Osteocyte (in vitro differentiated cells): ENCODE results near the gene SLC39A3. TPM values are rescaled to one million over a fixed set of nuclear protein-coding genes. Genes with fewer than 3 reads are reported as not detected.

Experiments used
- DNase-seq: peaks from one replicate; pipeline ENCODE4 v3.0.0; 2021; ENCODE audit warnings: mixed read lengths; ENCODE audit not compliant: unreplicated experiment; ENCODE audit errors: extremely low spot score
- H3K27ac Mint-ChIP-seq: one replicate; pipeline ENCODE4 v1.8.0; 2021; ENCODE audit warnings: mild to moderate bottlenecking, mixed read lengths; ENCODE audit not compliant: unreplicated experiment
- H3K27me3 Mint-ChIP-seq: one replicate; pipeline ENCODE4 v1.8.0; 2021; ENCODE audit warnings: mixed read lengths; ENCODE audit not compliant: unreplicated experiment
- H3K36me3 Mint-ChIP-seq: one replicate; pipeline ENCODE4 v1.8.0; 2021; ENCODE audit warnings: mixed read lengths; ENCODE audit not compliant: unreplicated experiment
- H3K4me1 Mint-ChIP-seq: one replicate; pipeline ENCODE4 v1.8.0; 2021; ENCODE audit warnings: mixed read lengths; ENCODE audit not compliant: unreplicated experiment
- H3K4me3 Mint-ChIP-seq: one replicate; pipeline ENCODE4 v1.8.0; 2021; ENCODE audit warnings: mild to moderate bottlenecking, moderate library complexity, mixed read lengths; ENCODE audit not compliant: unreplicated experiment
- H3K9me3 Mint-ChIP-seq: one replicate; pipeline ENCODE4 v1.8.0; 2021; ENCODE audit warnings: mixed read lengths; ENCODE audit not compliant: unreplicated experiment
- long read RNA-seq: library from polyadenylated mRNA; unstranded; transcript quantifications from one replicate; pipeline ENCODE4 v2.0.0, GENCODE V29; 2021
- total RNA-seq: library from RNA; stranded (reverse); gene quantifications from 2 replicates; pipeline ENCODE4 v1.2.1, GENCODE V29; 2021
- TF ChIP-seq, protein P1 (sequence below): fragments of 200-600 bp; sonication (generic); IDR thresholded peaks from 2 replicates; pipeline ENCODE4 v1.5.0; 2021; ENCODE audit warnings: antibody characterized with exemption, mild to moderate bottlenecking, moderate library complexity

Gene SLC39A3, protein sequence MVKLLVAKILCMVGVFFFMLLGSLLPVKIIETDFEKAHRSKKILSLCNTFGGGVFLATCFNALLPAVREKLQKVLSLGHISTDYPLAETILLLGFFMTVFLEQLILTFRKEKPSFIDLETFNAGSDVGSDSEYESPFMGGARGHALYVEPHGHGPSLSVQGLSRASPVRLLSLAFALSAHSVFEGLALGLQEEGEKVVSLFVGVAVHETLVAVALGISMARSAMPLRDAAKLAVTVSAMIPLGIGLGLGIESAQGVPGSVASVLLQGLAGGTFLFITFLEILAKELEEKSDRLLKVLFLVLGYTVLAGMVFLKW
- total RNA-seq = 36.5 and 41.2 TPM in 2 replicates
- long read RNA-seq, transcript SLC39A3-201 (3 exons, 1,502 nt) = major isoform, 8 of 8 reads
- long read RNA-seq, partial matches to known transcripts = 0 of 8 reads
- long read RNA-seq, other reads (novel, unspliced or antisense) = 0 of 8 reads

DNA sequence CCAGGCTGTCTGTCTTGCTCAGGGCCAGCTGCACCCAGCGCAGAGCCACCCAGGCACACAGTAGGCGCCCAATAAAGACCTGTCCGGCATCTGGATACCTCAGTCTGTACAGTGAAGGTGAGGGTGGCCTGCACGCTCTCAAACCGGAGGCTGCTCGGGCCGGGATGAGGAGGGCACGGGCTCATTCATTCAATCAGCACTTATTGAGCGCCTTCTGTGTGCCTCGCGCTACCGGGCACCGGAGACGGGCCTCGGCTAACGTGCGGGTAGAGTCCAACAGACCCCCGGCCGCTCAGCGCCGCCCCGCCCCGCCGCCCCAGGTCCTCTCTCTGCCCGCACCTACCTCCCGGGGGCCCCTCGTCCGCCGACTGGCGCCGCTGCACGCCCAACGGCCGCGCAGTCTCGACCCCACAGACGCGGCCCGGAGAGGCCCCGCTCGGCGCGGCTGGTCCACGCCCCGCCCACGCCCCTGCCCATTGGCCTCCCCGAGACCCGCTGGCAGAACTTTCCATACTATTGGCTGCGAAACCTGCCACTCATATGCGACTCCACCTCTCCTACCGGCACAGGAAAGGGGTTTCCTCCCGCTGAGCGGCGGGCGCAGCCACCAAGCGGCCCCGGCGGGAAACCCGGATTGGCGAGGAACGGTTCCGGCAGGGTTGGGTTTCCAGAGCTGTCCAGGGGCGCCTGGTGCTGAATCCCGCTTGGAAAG lies at the start of gene SLC39A3:
Gene SLC39A3 (minus strand): TSS at position 416 of the 712 bp plus-strand sequence. CDS start 2,760 bp downstream, outside the sequence.
- Mint-ChIP-seq H3K27me3 (peaks cover 10% of the 10 kb centered on the region), H3K4me3 (peak within 1 kb of the TSS; percentile 79), H3K9me3 (no peaks in the 10 kb centered on the region), H3K36me3 (peaks cover 13% of the 10 kb centered on the region), H3K27ac (peak within 1 kb of the TSS; percentile 41), H3K4me1 (peaks cover 8% of the 10 kb centered on the region)
- DNase-seq = peak; percentile 100
- TF ChIP-seq, protein P1, sequence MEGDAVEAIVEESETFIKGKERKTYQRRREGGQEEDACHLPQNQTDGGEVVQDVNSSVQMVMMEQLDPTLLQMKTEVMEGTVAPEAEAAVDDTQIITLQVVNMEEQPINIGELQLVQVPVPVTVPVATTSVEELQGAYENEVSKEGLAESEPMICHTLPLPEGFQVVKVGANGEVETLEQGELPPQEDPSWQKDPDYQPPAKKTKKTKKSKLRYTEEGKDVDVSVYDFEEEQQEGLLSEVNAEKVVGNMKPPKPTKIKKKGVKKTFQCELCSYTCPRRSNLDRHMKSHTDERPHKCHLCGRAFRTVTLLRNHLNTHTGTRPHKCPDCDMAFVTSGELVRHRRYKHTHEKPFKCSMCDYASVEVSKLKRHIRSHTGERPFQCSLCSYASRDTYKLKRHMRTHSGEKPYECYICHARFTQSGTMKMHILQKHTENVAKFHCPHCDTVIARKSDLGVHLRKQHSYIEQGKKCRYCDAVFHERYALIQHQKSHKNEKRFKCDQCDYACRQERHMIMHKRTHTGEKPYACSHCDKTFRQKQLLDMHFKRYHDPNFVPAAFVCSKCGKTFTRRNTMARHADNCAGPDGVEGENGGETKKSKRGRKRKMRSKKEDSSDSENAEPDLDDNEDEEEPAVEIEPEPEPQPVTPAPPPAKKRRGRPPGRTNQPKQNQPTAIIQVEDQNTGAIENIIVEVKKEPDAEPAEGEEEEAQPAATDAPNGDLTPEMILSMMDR = peak; percentile 17

- Mint-ChIP-seq H3K4me1 (peaks cover 18% of the 10 kb centered on the region), H3K36me3 (no peaks in the 10 kb centered on the region), H3K9me3 (no peaks in the 10 kb centered on the region), H3K4me3 (no peak overlapping the region), H3K27me3 (no peaks in the 10 kb centered on the region), H3K27ac (no peak overlapping the region)
- no peak for DNase-seq
- TF ChIP-seq, protein P1 = no peak
Measured at GRCh38 chr19:2788237-2788636, 48.4 kb upstream of the SLC39A3 start.

GRCh38 chr19:2787115-2787514 lies 47.3 kb upstream of the SLC39A3 start:
- H3K9me3 Mint-ChIP-seq = no peaks in the 10 kb centered on the region
- no peak overlapping the region for H3K27ac Mint-ChIP-seq

DNA sequence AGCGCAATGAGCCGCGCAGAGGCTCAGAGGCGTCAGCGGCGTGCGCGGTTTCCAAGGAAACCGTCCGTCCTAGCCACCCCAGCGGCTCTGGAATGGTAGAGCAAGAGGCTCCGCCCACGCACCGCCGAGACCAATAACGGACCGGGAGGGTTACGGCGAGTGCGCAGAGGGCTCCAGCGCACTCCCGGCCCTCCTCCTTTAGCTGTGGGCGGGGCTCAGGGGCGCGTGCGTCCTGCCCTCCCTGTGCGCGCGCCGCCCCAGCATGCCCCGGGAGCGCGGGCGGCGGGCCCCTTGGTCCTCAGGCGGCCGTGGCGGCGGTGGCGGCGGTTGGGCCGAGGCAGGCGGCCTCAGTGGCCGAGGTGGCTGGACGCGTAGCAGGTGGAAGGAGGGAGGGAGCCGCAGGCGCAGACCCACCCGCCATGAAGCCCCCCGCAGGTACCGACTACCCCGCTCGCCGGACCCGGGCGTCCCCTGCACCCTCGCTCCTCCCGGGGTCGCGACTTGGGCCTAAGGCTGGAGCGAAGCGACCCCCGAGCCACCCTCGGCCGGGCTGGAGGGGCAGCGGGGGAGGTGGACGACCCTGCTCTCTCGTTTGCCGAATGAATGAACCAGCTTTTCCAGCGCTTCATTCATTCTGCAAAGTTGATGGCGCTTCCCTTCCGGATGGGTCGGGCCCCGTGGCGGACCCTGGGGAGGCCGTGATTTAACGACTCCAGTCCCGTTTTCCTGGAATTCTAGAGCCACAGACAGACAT lies 45.6 kb upstream of the SLC39A3 start, which contains the start of gene THOP1:
Gene THOP1 (plus strand): TSS at position 260 of the 754 bp plus-strand sequence. CDS start 160 bp downstream, at position 420.
- DNase-seq = peak; percentile 99
- TF ChIP-seq, protein P1 = no peak

More at GRCh38 chr19:2787115-2787514, 47.3 kb upstream of the SLC39A3 start:
- no peaks in the 10 kb centered on the region for H3K36me3 Mint-ChIP-seq
- H3K4me3 Mint-ChIP-seq = peak overlapping the region; percentile 47
- no peaks in the 10 kb centered on the region for H3K27me3 Mint-ChIP-seq
- TF ChIP-seq, protein P1 = no peak
- peaks cover 23% of the 10 kb centered on the region for H3K4me1 Mint-ChIP-seq
- no peak for DNase-seq

More for the DNA sequence above, 45.6 kb upstream of the SLC39A3 start, which contains the start of gene THOP1:
- Mint-ChIP-seq H3K36me3 (no peaks in the 10 kb centered on the region), H3K9me3 (no peaks in the 10 kb centered on the region), H3K27ac (peak within 1 kb of the TSS; percentile 98), H3K27me3 (no peaks in the 10 kb centered on the region), H3K4me1 (peaks cover 35% of the 10 kb centered on the region), H3K4me3 (peak within 1 kb of the TSS; percentile 93)
